GM21381 (cell line): ENCODE results near the gene TEKT5.
"Not testable (repeated sequence)": the region's sequence is repeated elsewhere in the genome, so short reads cannot be mapped to it uniquely, and the experiment has no call there.

Experiments
- ATAC-seq: cut with Tn5 transposase; IDR thresholded peaks from one replicate; pipeline ENCODE4 v1.9.1; 2021; ENCODE audit warnings: mild to moderate bottlenecking, moderate library complexity; ENCODE audit not compliant: unreplicated experiment

The TEKT5 gene

GRCh38 chr16:10685709-10686108 lies 9.0 kb downstream of the TEKT5 start:
- no peak for ATAC-seq

- no peak for ATAC-seq
Measured at GRCh38 chr16:10684511-10685151, 10.1 kb downstream of the TEKT5 start.

DNA sequence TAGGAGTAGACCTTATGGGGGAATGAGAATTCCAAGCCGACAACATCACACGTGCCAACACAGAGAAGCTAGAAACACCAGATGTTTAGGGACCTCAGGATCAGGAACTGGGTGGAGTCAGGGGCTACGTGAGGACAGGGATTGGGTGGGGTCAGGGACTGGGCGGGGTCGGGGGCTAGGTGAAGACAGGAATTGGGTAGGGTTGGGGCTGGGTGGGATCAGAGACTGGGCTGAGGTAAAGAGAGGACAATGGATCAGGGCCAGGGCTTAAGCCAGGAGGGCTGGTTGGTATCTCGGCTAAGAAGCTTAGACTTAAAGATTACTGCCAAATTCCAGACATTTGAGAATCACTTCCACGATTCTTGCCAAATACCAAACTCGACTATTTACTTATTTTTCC lies 11.6 kb downstream of the TEKT5 start:
- no peak for ATAC-seq

DNA sequence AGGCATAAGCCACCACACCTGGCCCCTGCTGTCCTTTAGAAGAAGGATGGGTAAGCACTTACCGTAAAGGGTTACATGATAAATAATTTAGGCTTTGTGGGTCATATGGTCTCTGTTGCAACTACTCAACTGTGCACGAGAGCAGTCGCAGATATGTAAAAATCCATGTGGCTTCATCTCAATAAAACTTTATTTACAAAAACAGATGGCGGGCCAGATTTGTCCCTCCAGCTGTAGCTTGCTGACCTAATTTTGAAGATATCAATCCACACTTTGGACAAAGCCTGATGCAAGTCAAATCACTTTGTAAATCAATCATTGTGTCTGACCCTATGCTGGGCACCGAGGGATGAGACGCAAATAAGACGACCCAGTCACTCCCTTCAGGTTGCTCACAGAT lies 12.1 kb downstream of the TEKT5 start:
- no peak for ATAC-seq

GRCh38 chr16:10681310-10682308 lies 13.1 kb downstream of the TEKT5 start:
- ATAC-seq: no peak

DNA sequence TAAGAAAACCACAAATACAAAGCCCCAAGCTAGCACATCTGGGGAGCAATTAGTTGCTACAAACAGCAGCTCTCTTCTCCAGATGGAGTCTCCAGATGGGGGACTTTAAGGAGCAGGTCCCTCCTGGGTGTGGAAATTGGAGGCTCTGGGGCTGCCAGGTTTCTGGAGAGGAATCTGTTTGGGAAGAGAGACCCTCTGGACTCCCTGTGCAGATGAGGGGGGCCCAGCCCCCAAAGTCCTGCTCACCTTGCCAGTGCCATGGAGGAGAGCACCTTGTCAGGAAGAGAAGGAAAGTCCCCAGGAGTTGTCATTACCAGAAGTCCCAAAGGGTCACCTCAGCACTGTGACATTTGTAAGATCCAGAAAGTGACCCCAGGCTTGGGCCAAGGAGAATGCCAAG lies 14.8 kb downstream of the TEKT5 start:
- ATAC-seq: no peak

DNA sequence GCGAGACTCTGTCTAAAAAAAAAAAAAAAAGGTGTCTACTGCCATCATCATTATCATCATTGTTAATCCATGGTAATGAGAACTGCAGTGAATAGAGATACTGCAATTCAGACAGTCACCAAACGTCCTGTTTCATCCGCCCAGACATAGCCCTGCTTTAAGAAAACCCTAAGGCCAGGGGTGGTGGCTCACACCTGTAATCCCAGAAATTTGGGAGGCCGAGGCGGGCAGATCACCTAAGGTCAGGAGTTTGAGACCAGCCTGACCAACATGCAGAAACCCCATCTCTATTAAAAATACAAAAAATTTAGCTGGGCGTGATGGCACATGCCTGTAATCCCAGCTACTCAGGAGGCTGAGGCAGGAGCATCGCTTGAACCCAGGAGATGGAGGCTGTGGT lies 15.3 kb downstream of the TEKT5 start:
- not testable (repeated sequence) for ATAC-seq

- no peak for ATAC-seq
Measured at GRCh38 chr16:10678655-10679054, 16.1 kb downstream of the TEKT5 start.

DNA sequence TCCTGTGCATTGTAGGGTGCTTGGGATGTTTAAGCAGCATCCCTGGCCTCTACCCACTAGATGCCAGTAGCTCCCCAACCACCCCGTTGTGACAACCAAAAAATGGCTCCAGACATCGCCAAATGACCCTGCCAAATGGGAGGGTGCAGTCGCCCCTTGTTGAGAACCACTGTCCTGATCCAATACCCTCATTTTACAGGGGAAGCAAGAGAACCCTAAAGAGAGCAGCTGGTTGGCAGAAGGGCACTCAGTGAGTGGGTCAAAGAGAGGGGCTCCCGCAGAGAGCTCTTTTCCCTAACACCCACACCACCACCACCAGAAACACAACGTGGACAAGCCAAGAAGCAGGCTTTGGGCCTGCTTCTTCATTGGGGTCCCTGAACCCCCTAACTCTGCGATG lies 18.4 kb downstream of the TEKT5 start:
- no peak for ATAC-seq

- no peak for ATAC-seq
Measured at GRCh38 chr16:10675861-10676260, 18.9 kb downstream of the TEKT5 start.

- ATAC-seq: no peak
Measured at GRCh38 chr16:10675216-10675615, 19.5 kb downstream of the TEKT5 start.

DNA sequence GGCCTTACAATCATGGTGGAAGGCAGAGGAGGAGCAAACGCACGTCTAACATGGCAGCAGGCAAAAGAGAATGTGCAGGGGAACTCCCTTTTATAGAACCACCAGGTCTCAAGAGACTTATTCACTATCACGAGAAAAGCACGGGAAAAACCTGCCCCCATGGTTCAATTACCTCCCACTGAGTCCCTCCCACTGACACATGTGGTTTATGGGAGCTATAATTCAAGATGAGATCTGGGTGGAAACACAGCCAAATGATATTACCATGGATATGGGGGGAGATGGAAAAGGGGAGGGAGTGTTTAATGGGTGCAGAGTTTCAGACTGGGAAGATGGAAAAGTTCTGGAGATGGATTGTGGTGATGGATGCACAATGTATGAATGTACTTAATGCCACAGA lies 23.0 kb downstream of the TEKT5 start:
- ATAC-seq: no peak

GRCh38 chr16:10669791-10670190 lies 24.9 kb downstream of the TEKT5 start:
- no peak for ATAC-seq

GRCh38 chr16:10668322-10669045 lies 26.2 kb downstream of the TEKT5 start:
- ATAC-seq: no peak

DNA sequence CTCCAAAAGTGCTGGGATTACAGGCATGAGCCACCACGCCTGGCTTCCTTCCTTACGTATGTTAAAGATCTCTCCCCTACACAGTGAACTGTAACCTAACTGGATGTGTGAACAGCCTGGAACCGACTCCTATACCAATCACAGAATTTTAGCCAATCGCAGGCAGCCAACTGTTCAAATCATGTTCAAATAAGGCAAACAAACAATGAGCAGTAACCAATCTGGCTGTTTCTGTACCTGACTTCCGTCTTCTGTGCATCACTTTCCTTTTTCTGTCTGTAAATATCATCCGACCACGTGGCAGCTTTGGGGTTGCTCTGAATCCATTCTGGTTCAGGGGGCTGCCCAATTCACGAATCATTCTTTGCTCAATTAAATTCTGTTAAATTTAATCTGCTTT lies 27.5 kb downstream of the TEKT5 start:
- ATAC-seq: no peak

DNA sequence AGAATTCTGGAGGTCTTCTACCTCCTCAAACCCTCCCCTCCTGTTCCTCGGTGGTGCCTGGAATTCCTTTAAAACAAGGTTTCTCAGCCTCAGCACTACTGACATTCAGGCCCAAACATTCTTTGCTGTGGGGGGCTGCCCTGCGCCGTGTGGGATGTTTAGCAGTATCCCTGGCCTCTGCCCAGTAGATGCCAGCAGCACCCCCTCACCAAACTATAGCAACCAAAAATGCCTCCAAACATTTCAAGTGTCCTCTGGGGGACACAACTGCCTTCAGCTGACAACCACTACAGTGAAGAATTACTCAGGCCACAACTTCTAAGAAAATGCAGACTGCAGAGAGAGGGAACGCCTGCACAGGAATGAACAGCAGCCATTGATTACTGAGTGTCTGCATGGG lies 28.4 kb downstream of the TEKT5 start:
- no peak for ATAC-seq

DNA sequence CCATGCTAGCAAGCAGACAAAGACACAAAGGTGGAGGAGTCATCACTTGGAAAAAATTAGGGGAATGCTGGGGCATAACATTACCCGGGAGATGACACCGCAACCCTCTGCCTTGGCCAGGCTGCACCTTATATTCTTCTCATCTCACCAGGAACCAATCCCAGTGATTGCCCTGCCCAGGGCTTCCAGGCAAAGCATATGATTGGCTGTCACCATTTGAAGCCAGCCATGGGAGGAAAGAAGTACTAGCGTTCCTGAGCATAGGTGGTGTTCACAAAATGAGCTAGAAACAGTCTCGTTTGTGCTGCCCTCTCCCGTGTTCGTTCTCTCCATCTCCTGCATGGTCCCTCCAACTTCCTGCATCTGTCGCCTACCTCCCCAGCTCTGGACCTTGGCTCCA lies 29.6 kb downstream of the TEKT5 start:
- no peak for ATAC-seq

- no peak for ATAC-seq
Measured at GRCh38 chr16:10664720-10665126, 30.0 kb downstream of the TEKT5 start.

DNA sequence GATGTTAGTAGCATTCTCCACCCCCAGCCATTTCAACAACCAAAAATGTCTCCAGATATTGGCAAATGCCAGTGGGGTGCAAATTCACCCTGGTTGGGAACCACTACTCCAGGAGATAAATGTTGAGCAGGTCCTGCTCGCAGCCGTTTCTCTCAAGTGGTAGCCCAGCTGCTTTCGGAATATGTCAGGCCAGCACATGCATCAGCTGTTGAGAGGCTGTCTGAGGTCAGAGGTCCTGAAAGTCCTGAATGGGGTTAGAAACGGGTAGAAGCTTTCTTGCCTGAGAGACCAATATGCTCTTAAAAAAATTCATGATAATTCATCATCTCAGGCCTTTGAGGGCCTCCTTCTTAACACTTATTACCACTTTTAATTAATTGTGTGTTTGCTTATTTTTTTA lies 31.0 kb downstream of the TEKT5 start:
- ATAC-seq: no peak

DNA sequence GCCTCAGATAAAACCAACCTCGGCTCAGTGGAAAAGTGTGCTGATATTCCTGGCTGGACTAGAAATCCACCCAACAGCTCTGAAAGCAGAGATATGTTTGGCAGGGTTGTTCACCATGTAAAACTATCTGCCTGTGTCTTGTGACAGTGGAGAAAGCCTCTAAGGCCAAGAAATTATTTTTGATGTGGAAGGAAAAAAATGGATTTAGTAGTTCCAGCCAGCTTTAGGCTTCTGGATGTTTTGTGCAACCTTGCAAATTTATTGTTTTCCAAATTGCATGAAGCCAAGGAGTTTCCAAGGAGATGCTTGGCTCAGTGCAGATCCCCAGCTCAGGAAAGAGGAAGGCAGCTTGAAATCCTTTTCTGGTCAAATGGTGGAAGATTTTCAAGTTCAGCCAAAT lies 31.6 kb downstream of the TEKT5 start:
- ATAC-seq: no peak

DNA sequence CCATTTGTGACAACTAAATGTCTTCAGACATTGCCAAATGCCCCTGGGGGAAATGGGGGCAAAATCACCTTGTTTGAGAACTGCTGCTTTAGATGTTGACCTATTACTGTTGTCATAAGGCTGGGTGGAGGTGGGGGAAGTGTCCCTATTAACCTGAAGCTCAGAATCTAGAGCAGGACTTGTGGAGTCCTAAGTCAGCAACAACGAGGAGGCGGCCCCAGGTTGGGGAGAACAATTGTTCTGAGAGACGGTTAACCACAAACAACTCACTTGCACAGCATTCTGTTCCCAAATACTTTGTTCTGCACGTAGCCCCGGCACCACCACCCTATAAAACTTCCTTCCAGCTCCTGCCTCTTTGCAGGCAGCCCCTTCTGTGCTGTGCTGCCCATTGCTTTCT lies 32.5 kb downstream of the TEKT5 start:
- no peak for ATAC-seq

DNA sequence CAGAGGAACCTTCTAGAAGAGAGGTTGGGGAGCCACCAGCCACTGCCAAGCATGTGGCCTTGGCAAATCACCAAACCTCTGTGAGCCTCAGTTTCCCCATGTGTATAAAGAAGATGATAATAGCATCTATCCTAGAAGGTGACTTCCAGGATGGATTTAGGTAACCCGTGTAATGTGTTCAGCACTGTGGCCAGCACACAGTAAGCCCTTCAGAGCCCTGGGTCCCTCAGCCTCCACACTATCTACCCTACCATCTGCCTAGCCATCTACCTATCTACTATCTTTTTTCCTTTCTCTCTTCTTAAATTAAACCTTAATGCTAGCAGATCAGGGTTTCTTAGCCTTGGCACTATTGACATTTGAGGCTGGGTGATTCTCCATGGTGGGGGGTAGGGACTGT lies 33.0 kb downstream of the TEKT5 start:
- ATAC-seq: no peak
